ENCODE measurements around the gene RHOC. TPM values are rescaled to one million over a fixed set of nuclear protein-coding genes. Genes with fewer than 3 reads are reported as not detected.

RHOC gene
- total and polyA plus RNA-seq, 4 donors: 50.4 to 102 (median 68.8) TPM

DNA sequence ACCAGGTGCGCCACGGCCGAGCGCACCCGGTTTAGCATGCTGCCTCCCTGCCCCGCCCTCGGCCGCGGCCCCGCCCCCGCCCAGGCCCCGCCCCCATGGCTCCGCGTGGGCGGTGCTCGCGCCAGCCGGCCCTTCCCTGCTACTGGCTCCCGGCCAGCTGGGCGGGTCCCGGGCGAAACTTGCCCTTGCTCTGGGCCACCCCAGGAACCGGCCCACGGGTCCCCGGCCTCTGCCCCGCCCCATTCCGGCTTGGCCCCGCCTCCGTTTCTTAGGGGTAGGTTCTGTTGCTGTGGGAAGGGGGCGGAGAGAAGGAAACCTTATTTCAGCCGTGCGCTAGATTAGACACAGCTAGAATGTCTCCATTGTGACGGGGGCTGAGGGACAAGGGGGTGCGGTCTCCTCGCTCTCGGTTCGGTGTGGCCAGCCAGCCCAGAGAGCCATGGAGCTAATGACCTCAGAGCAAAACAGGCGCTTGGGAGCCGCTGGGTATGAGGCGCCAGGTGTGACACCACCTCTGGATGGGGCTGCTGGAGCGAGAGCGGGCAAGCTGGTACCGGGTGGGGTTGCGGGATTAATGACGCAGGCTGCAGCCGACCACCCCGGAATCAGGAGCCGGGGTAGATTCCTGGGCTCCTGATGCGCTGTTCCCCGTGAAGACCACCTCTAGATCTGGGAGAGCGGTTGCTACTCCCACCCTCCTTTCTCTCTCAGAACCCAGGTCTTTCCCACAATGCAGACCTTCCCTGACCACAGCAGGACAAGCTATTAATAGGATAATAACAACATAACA is 8.5 kb upstream of the RHOC start, which contains the start of gene PPM1J (continued):
- TF ChIP-seq, protein P1, sequence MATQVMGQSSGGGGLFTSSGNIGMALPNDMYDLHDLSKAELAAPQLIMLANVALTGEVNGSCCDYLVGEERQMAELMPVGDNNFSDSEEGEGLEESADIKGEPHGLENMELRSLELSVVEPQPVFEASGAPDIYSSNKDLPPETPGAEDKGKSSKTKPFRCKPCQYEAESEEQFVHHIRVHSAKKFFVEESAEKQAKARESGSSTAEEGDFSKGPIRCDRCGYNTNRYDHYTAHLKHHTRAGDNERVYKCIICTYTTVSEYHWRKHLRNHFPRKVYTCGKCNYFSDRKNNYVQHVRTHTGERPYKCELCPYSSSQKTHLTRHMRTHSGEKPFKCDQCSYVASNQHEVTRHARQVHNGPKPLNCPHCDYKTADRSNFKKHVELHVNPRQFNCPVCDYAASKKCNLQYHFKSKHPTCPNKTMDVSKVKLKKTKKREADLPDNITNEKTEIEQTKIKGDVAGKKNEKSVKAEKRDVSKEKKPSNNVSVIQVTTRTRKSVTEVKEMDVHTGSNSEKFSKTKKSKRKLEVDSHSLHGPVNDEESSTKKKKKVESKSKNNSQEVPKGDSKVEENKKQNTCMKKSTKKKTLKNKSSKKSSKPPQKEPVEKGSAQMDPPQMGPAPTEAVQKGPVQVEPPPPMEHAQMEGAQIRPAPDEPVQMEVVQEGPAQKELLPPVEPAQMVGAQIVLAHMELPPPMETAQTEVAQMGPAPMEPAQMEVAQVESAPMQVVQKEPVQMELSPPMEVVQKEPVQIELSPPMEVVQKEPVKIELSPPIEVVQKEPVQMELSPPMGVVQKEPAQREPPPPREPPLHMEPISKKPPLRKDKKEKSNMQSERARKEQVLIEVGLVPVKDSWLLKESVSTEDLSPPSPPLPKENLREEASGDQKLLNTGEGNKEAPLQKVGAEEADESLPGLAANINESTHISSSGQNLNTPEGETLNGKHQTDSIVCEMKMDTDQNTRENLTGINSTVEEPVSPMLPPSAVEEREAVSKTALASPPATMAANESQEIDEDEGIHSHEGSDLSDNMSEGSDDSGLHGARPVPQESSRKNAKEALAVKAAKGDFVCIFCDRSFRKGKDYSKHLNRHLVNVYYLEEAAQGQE (IDR thresholded peaks at IDR 0.05): peak; percentile 21
- TF ChIP-seq HNF4G (IDR thresholded peaks at IDR 0.05) (no peak), TAF1 (conservative IDR thresholded peaks at IDR 0.05) (no peak), YY1 (IDR thresholded peaks at IDR 0.05) (peak; percentile 25), JUND (IDR thresholded peaks at IDR 0.05) (no peak), FOXA1 (IDR thresholded peaks at IDR 0.05) (no peak)

DNA sequence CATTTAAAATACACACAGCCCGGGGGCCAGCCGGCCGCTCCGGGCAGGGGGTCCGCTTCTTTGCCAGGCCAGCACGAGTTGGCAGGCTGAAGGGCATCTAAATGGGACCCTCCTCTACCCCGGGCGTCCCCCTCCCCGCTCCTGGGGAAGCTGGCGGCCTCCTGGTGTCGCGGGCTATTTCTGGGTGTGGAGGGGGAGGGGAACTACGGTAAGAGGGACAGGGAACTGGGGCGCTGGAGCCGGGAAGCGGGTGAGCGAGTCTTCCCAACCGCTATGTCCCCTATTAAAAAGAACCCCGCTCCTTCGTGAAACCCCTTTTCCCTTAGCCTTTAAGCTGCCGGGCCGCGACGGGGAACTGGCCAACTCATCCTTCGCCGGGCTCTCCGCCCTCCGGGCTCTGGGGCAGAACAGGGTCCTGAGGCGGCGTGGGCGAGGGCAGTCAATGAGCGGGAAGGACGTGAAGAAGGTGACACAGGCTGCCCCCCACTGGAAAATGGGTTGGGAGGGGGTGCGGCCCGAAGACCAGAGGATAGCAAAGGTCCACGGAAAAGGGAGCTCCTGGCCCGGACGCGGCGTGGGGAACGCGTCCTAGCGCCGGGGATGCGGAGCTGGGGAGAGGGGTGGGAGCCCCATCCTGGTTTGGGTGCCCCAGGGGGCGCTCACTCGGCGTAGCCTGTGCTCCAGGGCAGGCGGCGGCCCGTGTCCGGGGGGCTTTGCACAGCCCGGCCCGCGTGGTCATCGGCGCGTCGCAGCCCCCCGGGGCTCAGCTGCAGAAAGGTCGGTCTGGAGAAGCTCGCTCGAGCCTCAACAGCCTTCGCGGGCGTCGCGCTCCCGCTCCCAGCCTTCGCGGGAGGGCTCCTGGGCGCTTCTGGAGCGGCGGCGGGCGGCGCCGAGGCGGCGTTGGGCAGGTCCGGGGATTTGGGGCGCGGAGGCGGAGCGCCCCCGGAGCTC is 7.7 kb upstream of the RHOC start:
- no peak for DNase-seq (ENCODE audit: low spot score)
- H3K4me1 ChIP-seq (ENCODE audit: control insufficient read depth in 4 of 4, insufficient read depth in 4 of 4, low read length in 3 of 4): peaks cover 11 to 36% (median 26%) of the 10 kb centered on the region in 4 donors
- WGBS: 2% methylated on average over 86 of the region's 86 CpGs
- no peak overlapping the region for H3K9ac ChIP-seq (ENCODE audit: low read depth in 1 of 2, low read length in 2 of 2)
- peak overlapping the region; percentile 43 to 57 (median 45) for H3K4me3 ChIP-seq (ENCODE audit: low read depth in 1 of 3, low read length in 3 of 3)
- H3K27me3 ChIP-seq (ENCODE audit: control insufficient read depth in 4 of 4, insufficient read depth in 4 of 4, low read length in 3 of 4): peaks cover 0 to 3% (median 0%) of the 10 kb centered on the region in 4 donors
- no peak for TF ChIP-seq RXRA (IDR thresholded peaks at IDR 0.05)
- no peak for TF ChIP-seq HNF4G (IDR thresholded peaks at IDR 0.05)
- TF ChIP-seq NR2F2 (IDR thresholded peaks at IDR 0.05): no peak
- no peak for TF ChIP-seq FOXA2 (IDR thresholded peaks at IDR 0.05)
- no peak for TF ChIP-seq JUND (IDR thresholded peaks at IDR 0.05)
- TF ChIP-seq, protein P2, sequence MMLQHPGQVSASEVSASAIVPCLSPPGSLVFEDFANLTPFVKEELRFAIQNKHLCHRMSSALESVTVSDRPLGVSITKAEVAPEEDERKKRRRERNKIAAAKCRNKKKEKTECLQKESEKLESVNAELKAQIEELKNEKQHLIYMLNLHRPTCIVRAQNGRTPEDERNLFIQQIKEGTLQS (IDR thresholded peaks at IDR 0.05): no peak
- TF ChIP-seq, protein P3, sequence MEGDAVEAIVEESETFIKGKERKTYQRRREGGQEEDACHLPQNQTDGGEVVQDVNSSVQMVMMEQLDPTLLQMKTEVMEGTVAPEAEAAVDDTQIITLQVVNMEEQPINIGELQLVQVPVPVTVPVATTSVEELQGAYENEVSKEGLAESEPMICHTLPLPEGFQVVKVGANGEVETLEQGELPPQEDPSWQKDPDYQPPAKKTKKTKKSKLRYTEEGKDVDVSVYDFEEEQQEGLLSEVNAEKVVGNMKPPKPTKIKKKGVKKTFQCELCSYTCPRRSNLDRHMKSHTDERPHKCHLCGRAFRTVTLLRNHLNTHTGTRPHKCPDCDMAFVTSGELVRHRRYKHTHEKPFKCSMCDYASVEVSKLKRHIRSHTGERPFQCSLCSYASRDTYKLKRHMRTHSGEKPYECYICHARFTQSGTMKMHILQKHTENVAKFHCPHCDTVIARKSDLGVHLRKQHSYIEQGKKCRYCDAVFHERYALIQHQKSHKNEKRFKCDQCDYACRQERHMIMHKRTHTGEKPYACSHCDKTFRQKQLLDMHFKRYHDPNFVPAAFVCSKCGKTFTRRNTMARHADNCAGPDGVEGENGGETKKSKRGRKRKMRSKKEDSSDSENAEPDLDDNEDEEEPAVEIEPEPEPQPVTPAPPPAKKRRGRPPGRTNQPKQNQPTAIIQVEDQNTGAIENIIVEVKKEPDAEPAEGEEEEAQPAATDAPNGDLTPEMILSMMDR (IDR thresholded peaks at IDR 0.05; ENCODE audit: low read depth, low read length, missing input control): no peak
- no peak for TF ChIP-seq FOXA1 (IDR thresholded peaks at IDR 0.05)
- TF ChIP-seq RAD21 (IDR thresholded peaks at IDR 0.05): no peak
- no peak for TF ChIP-seq GABPA (IDR thresholded peaks at IDR 0.05 in 1 of 2, conservative IDR thresholded peaks at IDR 0.05 in 1 of 2)
- TF ChIP-seq YY1 (IDR thresholded peaks at IDR 0.05): no peak
- H3K27ac ChIP-seq (ENCODE audit: low read depth in 1 of 2, low read length in 2 of 2): no peak overlapping the region
- no peaks in the 10 kb centered on the region for H3K36me3 ChIP-seq (ENCODE audit: control insufficient read depth in 4 of 4, insufficient read depth in 3 of 4, low read depth in 1 of 4, low read length in 3 of 4)
- no peaks in the 10 kb centered on the region for H3K9me3 ChIP-seq (ENCODE audit: control insufficient read depth in 4 of 4, low read length in 3 of 4)

All from liver (tissue), 9 donors.